ENCODE results near the gene LRIG1.

LRIG1 gene

DNA sequence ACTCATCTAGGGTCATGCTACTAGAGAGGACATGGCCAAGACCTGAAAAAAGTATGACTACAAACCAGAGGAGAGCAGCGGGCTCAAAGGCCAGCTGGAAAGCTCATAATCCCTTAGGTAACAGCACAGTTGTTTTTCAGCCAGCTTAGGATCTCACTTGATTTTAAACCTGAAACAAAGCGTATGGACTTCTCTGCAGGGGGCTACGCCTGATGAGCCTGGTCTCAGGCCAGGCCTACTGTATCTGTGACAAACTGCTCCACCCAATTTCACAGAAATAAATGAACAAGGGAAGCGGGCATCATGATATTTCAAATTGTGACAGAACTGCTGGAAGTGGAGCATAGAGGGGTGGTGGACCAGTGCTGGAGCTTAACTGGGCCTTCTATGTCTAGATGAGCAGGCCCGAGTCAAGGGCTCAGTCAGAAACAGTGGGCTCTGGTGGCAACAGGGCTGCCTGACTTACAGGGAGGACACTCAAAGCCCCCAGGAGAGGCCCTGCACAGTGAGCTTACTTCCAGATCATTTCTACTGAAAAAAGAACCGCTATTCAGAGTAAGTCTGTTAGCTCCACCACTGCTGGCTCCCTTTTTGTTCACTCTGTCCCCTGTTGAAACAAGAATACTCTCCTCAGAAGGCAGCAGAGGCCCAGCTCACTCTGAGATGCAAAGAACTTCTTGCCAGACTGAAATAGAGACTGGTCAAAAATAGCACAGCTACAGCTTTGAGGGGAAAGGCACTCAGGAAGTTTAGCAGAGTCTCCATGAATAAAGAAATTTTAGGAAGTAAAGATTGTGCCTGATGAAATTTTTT lies 47.0 kb downstream of the LRIG1 start:
- no peak overlapping the region for H3K4me3 ChIP-seq (replicated peaks; ENCODE audit: insufficient read depth, low read length)
- DNase-seq (ENCODE audit: low read depth in 1 of 2, low spot score in 1 of 2) = no peak
- no peak for TF ChIP-seq REST (IDR thresholded peaks at IDR 0.05; ENCODE audit: insufficient replicate concordance, low read depth)
- no peak for TF ChIP-seq SPI1 (IDR thresholded peaks at IDR 0.05; ENCODE audit: borderline replicate concordance, low read depth)
- TF ChIP-seq, protein P1, sequence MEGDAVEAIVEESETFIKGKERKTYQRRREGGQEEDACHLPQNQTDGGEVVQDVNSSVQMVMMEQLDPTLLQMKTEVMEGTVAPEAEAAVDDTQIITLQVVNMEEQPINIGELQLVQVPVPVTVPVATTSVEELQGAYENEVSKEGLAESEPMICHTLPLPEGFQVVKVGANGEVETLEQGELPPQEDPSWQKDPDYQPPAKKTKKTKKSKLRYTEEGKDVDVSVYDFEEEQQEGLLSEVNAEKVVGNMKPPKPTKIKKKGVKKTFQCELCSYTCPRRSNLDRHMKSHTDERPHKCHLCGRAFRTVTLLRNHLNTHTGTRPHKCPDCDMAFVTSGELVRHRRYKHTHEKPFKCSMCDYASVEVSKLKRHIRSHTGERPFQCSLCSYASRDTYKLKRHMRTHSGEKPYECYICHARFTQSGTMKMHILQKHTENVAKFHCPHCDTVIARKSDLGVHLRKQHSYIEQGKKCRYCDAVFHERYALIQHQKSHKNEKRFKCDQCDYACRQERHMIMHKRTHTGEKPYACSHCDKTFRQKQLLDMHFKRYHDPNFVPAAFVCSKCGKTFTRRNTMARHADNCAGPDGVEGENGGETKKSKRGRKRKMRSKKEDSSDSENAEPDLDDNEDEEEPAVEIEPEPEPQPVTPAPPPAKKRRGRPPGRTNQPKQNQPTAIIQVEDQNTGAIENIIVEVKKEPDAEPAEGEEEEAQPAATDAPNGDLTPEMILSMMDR (IDR thresholded peaks at IDR 0.05; ENCODE audit: insufficient read depth, low read length) = no peak
- TF ChIP-seq POLR2AphosphoS5 (IDR thresholded peaks at IDR 0.05; ENCODE audit: low read depth) = no peak
- no peak for TF ChIP-seq GABPA (IDR thresholded peaks at IDR 0.05; ENCODE audit: low read depth)
- H3K27ac ChIP-seq (replicated peaks) = no peak overlapping the region
- H3K27me3 ChIP-seq (ENCODE audit: insufficient read depth, poor library complexity, severe bottlenecking) = no peaks in the 10 kb centered on the region

DNA sequence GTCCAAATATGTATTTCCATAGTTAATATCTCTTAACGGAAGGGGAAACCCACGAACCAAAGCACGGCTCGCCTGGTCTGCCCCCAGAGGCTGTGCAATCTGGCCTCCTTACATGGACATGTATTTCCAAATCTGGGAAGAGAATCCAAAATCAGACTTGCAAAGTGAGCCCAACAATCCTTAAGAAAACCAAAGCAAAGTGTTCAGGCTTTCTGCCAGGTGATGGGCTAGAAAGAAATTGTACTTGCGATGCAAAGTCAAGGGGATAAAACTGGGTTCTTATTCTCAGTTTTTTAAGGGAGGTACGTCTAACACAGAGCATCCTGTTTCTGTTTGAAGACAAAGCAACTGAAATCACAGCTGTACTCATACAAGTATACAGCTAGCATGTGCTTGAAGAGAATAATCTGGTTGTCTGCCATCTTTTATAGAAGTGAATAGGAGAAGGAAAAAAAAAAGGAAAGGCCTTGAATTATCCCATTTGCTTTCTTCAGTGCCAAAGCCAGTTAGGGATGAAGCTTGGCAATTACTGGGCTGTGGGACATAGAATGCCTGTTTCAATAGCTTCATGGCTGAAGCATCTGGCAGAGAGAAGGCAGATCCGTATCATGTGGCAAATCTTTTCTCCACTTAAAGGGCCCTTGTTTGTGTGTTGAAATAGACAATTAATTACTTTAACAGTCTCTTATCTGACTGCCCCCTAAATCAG lies 48.4 kb downstream of the LRIG1 start:
- no peak for TF ChIP-seq REST (IDR thresholded peaks at IDR 0.05; ENCODE audit: insufficient replicate concordance, low read depth)
- TF ChIP-seq SPI1 (IDR thresholded peaks at IDR 0.05; ENCODE audit: borderline replicate concordance, low read depth) = no peak
- no peak for TF ChIP-seq POLR2AphosphoS5 (IDR thresholded peaks at IDR 0.05; ENCODE audit: low read depth)
- no peak for TF ChIP-seq GABPA (IDR thresholded peaks at IDR 0.05; ENCODE audit: low read depth)
- TF ChIP-seq, protein P1 (IDR thresholded peaks at IDR 0.05; ENCODE audit: insufficient read depth, low read length) = no peak
- Histone ChIP-seq H3K27me3 (ENCODE audit: insufficient read depth, poor library complexity, severe bottlenecking) (no peaks in the 10 kb centered on the region), H3K4me3 (replicated peaks; ENCODE audit: insufficient read depth, low read length) (no peak overlapping the region), H3K27ac (replicated peaks) (no peak overlapping the region)
- DNase-seq (ENCODE audit: low read depth in 1 of 2, low spot score in 1 of 2) = no peak

DNA sequence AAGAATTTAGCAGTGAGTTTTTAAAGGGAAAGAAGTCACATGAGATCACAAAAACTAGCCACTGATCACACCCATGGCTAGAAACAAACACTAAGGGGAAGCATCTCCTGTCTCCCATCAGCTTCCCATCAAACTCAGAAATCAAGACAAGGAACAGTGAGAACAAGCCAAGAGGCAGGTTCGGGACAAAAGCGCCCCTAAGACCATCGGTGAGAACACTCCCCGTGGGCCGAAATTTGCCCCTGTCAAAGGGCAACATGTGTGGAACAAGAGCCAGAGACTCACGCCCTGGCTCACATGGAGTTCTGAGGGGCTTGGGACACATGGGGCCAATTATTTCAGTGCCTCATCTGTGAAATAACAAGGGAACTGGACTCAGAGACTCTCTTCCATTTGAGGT lies 49.1 kb downstream of the LRIG1 start:
- Histone ChIP-seq H3K27ac (replicated peaks) (no peak overlapping the region), H3K4me3 (replicated peaks; ENCODE audit: insufficient read depth, low read length) (no peak overlapping the region), H3K27me3 (ENCODE audit: insufficient read depth, poor library complexity, severe bottlenecking) (no peaks in the 10 kb centered on the region)
- TF ChIP-seq, protein P1 (IDR thresholded peaks at IDR 0.05; ENCODE audit: insufficient read depth, low read length) = no peak
- no peak for TF ChIP-seq REST (IDR thresholded peaks at IDR 0.05; ENCODE audit: insufficient replicate concordance, low read depth)
- TF ChIP-seq POLR2AphosphoS5 (IDR thresholded peaks at IDR 0.05; ENCODE audit: low read depth) = no peak
- no peak for TF ChIP-seq GABPA (IDR thresholded peaks at IDR 0.05; ENCODE audit: low read depth)
- TF ChIP-seq SPI1 (IDR thresholded peaks at IDR 0.05; ENCODE audit: borderline replicate concordance, low read depth) = no peak
- DNase-seq (ENCODE audit: low read depth in 1 of 2, low spot score in 1 of 2) = no peak
